Measurements from ENCODE around the gene SPEM1.

SPEM1 gene

GRCh38 chr17:7403043-7403726 is 16.9 kb upstream of the SPEM1 start:
- FAIRE-seq = no peak

- no peak for FAIRE-seq
Measured at GRCh38 chr17:7403727-7403976, 16.5 kb upstream of the SPEM1 start.

GRCh38 chr17:7403977-7404736 is 16.0 kb upstream of the SPEM1 start, which contains the start of gene TMEM256:
Gene TMEM256 (minus strand): TSS chr17:7404097. CDS start chr17:7404084, 13 bp downstream.
- FAIRE-seq = peak; percentile 99

- FAIRE-seq = no peak
Measured at GRCh38 chr17:7404737-7405349, 15.3 kb upstream of the SPEM1 start.

DNA sequence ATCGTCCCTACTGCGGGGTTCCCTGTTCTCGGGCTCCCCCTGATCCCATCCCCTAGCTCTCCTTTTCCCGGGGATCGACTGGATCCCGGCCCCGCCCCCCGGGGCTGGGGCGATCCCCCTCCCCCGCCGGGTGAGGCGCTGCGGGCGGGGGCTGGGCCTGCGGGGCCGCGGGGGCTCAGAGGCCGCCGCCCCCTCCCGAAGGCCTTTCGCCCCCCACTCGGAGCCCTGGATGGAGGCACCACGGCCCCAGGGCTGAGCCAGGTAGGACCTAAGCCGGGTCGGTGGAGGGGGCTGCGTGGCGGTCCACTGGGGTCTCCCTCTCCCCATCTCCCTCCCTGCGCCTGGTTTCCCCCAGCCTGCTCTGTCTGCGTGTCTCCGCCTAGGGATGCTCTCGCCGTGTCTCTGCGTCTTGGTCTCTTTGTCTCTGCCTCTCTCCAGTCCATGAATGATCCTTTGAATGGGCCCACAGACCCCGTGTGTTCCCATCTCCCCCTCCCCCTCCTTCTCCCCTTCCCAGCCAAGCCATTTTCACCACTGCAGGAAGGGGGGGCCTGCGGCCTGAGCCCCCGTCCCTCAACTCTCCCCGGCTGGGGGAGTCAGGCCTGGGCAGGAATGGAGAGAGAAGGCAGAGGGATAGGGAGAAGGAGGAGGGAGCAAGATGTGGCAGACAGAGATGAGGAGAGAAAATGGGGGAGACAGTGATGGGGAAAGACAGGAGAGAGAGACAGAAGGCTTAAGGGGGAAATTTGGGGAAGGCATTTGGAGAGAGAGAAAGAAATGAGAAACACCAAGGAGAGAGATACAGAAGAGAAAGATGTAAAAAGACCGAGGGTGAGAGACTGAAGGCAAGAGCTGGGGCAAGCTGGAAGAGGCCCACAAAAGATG is 14.5 kb upstream of the SPEM1 start:
- no peak for FAIRE-seq

DNA sequence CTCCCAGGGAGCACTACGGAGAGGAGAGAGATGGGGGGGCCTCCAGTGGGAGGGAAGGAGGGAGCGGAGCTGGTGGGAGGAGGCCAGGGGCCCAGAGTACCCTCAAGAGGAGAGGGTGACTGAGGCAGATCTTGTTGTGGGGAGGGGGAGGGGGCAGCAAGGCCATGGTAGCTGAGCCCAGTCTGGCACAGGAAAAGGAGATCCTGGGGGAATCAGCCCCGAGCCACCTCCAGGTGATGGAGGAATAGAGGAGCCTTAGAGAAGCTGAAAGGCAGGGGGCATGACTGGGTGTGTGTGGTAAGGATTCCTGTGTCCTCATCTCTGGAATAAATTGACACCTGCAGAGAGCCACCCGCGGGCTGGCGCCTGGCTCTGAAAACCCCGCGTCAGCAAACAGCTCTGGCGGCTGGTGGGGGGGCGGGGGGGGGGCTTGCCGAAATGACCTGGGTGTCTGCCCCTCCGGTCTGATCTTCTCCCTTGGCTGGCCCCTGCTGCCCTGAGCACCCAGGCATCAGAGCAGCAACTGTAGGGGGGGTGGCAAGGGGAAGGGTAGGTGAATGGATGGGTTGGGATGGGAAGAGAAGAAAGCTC is 13.8 kb upstream of the SPEM1 start:
- FAIRE-seq = no peak

GRCh38 chr17:7407082-7407481 is 13.0 kb upstream of the SPEM1 start:
- FAIRE-seq = no peak

- FAIRE-seq = no peak
Measured at GRCh38 chr17:7407485-7408251, 12.5 kb upstream of the SPEM1 start, which contains the start of gene NLGN2. Gene NLGN2 (plus strand): TSS chr17:7407845. CDS start chr17:7408256, 411 bp downstream.

DNA sequence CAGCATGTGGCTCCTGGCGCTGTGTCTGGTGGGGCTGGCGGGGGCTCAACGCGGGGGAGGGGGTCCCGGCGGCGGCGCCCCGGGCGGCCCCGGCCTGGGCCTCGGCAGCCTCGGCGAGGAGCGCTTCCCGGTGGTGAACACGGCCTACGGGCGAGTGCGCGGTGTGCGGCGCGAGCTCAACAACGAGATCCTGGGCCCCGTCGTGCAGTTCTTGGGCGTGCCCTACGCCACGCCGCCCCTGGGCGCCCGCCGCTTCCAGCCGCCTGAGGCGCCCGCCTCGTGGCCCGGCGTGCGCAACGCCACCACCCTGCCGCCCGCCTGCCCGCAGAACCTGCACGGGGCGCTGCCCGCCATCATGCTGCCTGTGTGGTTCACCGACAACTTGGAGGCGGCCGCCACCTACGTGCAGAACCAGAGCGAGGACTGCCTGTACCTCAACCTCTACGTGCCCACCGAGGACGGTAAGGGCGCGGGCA is 11.8 kb upstream of the SPEM1 start:
- no peak for FAIRE-seq

DNA sequence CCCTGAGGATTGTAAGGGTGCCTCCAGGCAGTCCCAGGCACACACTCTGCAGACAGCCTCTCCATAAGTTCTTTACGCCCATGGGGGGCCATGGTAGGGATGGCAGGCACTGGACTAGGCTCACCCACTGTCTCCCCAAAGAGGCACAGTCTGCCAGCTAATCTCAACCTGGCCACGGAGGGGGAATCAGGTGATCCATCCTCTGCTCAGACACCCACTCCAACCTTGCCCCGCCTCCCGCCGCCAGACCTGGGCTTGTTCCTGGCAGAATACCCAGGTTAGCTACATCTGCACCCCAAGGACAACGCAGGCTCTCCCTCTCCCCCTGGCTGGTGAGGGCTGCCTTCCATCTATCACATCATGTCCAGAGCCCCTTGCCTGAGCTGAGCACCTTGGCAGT is 11.3 kb upstream of the SPEM1 start:
- no peak for FAIRE-seq

DNA sequence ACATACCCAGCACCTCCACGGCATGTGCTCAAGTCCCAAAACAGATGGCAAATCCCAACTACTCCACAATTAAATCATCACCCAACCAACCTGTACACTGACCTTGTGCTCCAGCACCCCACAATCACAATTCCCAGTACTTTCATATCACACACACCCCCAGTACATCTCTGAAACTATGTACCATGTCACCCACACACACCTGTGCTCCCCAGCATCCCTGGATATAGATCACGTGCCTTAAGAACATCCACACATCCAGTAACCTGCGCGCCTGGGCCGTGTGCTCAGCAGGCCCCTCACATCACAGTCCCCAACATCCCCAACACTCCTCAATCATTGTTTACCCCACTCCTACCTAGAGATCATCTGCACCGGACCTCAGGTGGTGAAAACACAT is 10.4 kb upstream of the SPEM1 start:
- no peak for FAIRE-seq

GRCh38 chr17:7410634-7411426 is 9.3 kb upstream of the SPEM1 start:
- no peak for FAIRE-seq

GRCh38 chr17:7411427-7411750 is 8.7 kb upstream of the SPEM1 start:
- FAIRE-seq = no peak

GRCh38 chr17:7413346-7413985 is 6.7 kb upstream of the SPEM1 start:
- no peak for FAIRE-seq

GRCh38 chr17:7414837-7415236 is 5.3 kb upstream of the SPEM1 start:
- FAIRE-seq = no peak

- FAIRE-seq = no peak
Measured at GRCh38 chr17:7415784-7416183, 4.3 kb upstream of the SPEM1 start.

GRCh38 chr17:7416323-7416722 is 3.8 kb upstream of the SPEM1 start:
- no peak for FAIRE-seq

GRCh38 chr17:7417056-7417655 is 3.0 kb upstream of the SPEM1 start:
- FAIRE-seq = no peak

- FAIRE-seq = no peak
Measured at GRCh38 chr17:7418472-7419152, 1.5 kb upstream of the SPEM1 start.

DNA sequence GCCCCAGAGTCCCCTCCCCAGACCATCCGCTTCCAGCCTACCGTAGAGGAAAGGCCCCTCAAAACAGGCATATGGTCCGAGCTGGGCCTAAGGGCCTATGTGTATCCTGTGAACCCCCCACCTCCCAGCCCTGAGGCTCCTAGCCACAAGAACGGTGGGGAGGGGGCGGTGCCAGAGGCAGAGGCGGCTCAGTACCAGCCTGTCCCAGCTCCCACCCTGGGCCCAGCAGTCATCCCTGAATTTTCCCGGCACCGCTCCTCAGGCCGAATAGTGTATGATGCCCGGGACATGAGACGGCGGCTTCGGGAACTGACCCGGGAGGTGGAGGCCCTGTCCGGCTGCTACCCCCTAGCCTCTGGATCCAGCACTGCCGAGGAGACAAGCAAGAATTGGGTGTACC is 1.1 kb downstream of the SPEM1 start:
- FAIRE-seq = no peak
